Calu3 (cell line): ENCODE measurements around the gene PACRG. TPM values are rescaled to one million over a fixed set of nuclear protein-coding genes. Genes with fewer than 3 reads are reported as not detected.

Source experiments
- BruUV-seq: library from RNA; stranded (reverse); fragments of 400-500 nt; replicated peaks from 2 replicates; lab custom pipeline; 2021; lab: Mats Ljungman, UMichigan
- CTCF ChIA-PET: fragments of 300-600 bp; sonication (Branson Sonifier 250); formaldehyde crosslinking; loops from one replicate; lab custom pipeline; 2022; ENCODE audit warnings: antibody characterized with exemption; lab: Charles Lee
- DNase-seq: peaks from one replicate; pipeline ENCODE4 v3.0.0; 2022
- H3K27ac Mint-ChIP-seq: one replicate; pipeline ENCODE4 v1.8.0; 2022; ENCODE audit warnings: mixed read lengths; ENCODE audit not compliant: unreplicated experiment
- H3K27me3 Mint-ChIP-seq: one replicate; pipeline ENCODE4 v1.8.0; 2022; ENCODE audit warnings: mixed read lengths; ENCODE audit not compliant: unreplicated experiment
- H3K36me3 Mint-ChIP-seq: one replicate; pipeline ENCODE4 v1.8.0; 2022; ENCODE audit warnings: mild to moderate bottlenecking, moderate library complexity, mixed read lengths; ENCODE audit not compliant: insufficient read depth, unreplicated experiment
- H3K4me1 Mint-ChIP-seq: one replicate; pipeline ENCODE4 v1.8.0; 2022; ENCODE audit warnings: mild to moderate bottlenecking, low read depth, mixed read lengths; ENCODE audit not compliant: unreplicated experiment
- H3K4me3 Mint-ChIP-seq: one replicate; pipeline ENCODE4 v1.8.0; 2022; ENCODE audit warnings: mild to moderate bottlenecking, low read depth, moderate library complexity, mixed read lengths; ENCODE audit not compliant: unreplicated experiment
- H3K9me3 Mint-ChIP-seq: one replicate; pipeline ENCODE4 v1.8.0; 2022; ENCODE audit warnings: low read depth, mixed read lengths; ENCODE audit not compliant: unreplicated experiment
- CTCF ChIP-seq: fragments of 200-600 bp; IDR thresholded peaks from one replicate; pipeline ENCODE4 v1.8.0; 2022; ENCODE audit warnings: antibody characterized with exemption; ENCODE audit not compliant: unreplicated experiment
- intact Hi-C: fragments of 100-400 bp; cut with micrococcal nuclease; formaldehyde crosslinking; loops from one replicate; pipeline ENCODE4 v1.10.0; 2022; ENCODE audit not compliant: unreplicated experiment
- total RNA-seq: library from RNA; stranded (reverse); gene quantifications from 2 replicates; pipeline ENCODE4 v1.2.3, GENCODE V29; 2022

PACRG gene
- total RNA-seq, 1 experiment from 2014 or later = 1.5 TPM

DNA sequence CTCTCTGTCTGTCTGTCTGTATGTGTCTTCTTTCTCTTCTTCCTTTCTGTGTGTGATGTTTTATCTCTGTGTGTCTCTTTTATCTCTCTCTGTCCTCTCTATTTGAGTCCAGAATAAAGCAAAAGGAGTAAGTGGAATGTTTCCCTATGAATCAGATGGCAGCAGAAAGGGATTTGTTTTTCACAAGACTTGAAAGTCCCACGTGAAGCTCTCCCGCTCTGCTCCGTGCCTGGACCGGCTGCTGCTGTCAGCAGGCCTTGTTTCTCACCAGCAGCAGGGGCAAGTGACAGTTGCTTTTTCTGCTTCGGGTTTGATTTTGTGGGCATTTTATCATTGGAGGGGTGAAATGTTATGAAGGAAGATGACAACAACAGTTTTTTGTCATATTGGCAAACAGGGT is 212.7 kb downstream of the PACRG start:
- BruUV-seq = no TSS peak
- H3K27ac Mint-ChIP-seq = no peak overlapping the region
- no peaks in the 10 kb centered on the region for H3K4me1 Mint-ChIP-seq
- no peaks in the 10 kb centered on the region for H3K36me3 Mint-ChIP-seq
- H3K4me3 Mint-ChIP-seq = no peak overlapping the region
- intact Hi-C loops = no loop called here
- no peaks in the 10 kb centered on the region for H3K27me3 Mint-ChIP-seq
- CTCF ChIA-PET = no interaction called here
- DNase-seq = no peak
- H3K9me3 Mint-ChIP-seq = peaks cover 8% of the 10 kb centered on the region
- TF ChIP-seq CTCF = no peak

GRCh38 chr6:162941128-162941527 is 213.4 kb downstream of the PACRG start:
- no peak for TF ChIP-seq CTCF

GRCh38 chr6:162942866-162943265 is 215.1 kb downstream of the PACRG start:
- DNase-seq = no peak
- H3K27me3 Mint-ChIP-seq = no peaks in the 10 kb centered on the region
- H3K4me1 Mint-ChIP-seq = no peaks in the 10 kb centered on the region
- TF ChIP-seq CTCF = no peak
- H3K36me3 Mint-ChIP-seq = no peaks in the 10 kb centered on the region
- peaks cover 10% of the 10 kb centered on the region for H3K9me3 Mint-ChIP-seq
- CTCF ChIA-PET = interaction anchor here (0.6 to 1.3 kb wide), 2 partner anchors 10 to 33 kb away, joined by 3 read pairs; no protein-coding TSS in a partner anchor
- no peak overlapping the region for H3K4me3 Mint-ChIP-seq
- no peak overlapping the region for H3K27ac Mint-ChIP-seq
- BruUV-seq = no TSS peak
- intact Hi-C loops = no loop called here

More at GRCh38 chr6:162941128-162941527, 213.4 kb downstream of the PACRG start:
- CTCF ChIA-PET = no interaction called here
- no TSS peak for BruUV-seq
- Mint-ChIP-seq H3K36me3 (no peaks in the 10 kb centered on the region), H3K27me3 (no peaks in the 10 kb centered on the region), H3K4me3 (no peak overlapping the region), H3K27ac (no peak overlapping the region), H3K9me3 (peaks cover 12% of the 10 kb centered on the region), H3K4me1 (no peaks in the 10 kb centered on the region)
- intact Hi-C loops = no loop called here
- no peak for DNase-seq

GRCh38 chr6:162943369-162943768 is 215.6 kb downstream of the PACRG start:
- Mint-ChIP-seq H3K4me3 (no peak overlapping the region), H3K36me3 (no peaks in the 10 kb centered on the region), H3K9me3 (peaks cover 10% of the 10 kb centered on the region), H3K4me1 (no peaks in the 10 kb centered on the region), H3K27me3 (no peaks in the 10 kb centered on the region), H3K27ac (no peak overlapping the region)
- no peak for TF ChIP-seq CTCF
- no TSS peak for BruUV-seq
- CTCF ChIA-PET = no interaction called here
- intact Hi-C loops = no loop called here
- DNase-seq = no peak
